ENCODE data around the gene KCNIP2.

The KCNIP2 gene

GRCh38 chr10:101851411-101852116 is 8.0 kb upstream of the KCNIP2 start:
- no peak for DNase-seq (ENCODE audit: low read depth)

DNA sequence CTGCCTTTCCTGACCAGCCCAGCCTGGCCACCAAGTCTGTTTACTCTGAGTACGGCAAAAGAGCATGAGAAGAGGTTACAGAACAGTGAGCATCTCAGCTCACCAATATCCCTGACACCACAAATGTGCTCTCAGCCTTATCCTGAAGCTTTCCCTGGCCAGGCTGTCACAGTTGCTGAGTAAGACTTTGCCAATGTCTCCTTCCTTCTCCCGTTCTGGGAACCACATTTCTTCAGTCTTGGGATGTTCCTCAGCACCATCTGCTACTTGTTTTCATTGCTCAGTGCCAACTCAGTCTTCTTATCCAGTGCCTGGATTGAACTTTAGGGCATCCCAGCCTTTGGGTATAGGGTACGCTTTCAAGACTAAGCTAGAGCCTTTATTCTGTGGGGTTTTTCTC is 7.1 kb upstream of the KCNIP2 start:
- DNase-seq (ENCODE audit: low read depth): no peak

- DNase-seq (ENCODE audit: low read depth): no peak
Observed at GRCh38 chr10:101848894-101849351, 5.3 kb upstream of the KCNIP2 start.

DNA sequence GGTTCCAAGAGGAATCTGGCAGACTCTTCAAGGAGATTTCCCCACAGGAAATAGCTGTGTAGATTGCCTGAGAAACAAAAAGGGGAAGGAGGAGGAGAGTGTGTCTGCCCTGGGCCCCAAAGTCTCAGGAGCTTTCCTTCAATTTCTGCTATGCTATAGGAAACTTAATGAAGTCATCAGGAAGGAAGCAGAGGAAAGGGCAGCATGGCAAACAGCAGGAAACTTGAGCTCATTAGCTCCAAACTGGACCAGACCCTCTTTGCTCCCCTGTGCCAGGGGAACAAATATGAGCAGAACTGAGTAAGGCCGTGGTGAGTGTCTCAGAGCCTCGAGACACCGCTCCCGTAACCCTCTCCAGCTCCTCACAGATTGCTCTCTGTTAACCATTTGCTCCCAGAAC is 4.8 kb upstream of the KCNIP2 start:
- DNase-seq (ENCODE audit: low read depth): no peak

DNA sequence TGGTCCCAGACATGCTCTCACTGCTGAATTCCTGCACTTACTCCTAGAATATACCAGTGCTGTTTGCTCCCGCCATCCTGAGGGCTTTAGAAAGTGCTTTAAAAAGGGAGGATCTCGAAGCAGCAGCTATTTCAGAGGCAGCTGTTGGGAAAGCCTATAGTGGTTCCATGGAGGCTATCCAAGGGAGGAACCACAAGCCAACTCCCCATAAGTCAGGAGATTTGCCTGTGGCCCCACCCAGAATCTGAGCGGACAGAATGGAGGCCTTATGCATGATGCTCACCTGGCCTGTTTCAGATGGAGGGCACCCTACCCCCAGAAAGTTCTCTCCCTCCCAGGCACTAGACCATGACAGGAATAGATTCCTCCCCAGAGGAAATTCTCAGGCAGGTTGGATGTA is 2.3 kb upstream of the KCNIP2 start:
- DNase-seq (ENCODE audit: low read depth): no peak

GRCh38 chr10:101841826-101842225 is 1.8 kb downstream of the KCNIP2 start:
- DNase-seq (ENCODE audit: low read depth): no peak

DNA sequence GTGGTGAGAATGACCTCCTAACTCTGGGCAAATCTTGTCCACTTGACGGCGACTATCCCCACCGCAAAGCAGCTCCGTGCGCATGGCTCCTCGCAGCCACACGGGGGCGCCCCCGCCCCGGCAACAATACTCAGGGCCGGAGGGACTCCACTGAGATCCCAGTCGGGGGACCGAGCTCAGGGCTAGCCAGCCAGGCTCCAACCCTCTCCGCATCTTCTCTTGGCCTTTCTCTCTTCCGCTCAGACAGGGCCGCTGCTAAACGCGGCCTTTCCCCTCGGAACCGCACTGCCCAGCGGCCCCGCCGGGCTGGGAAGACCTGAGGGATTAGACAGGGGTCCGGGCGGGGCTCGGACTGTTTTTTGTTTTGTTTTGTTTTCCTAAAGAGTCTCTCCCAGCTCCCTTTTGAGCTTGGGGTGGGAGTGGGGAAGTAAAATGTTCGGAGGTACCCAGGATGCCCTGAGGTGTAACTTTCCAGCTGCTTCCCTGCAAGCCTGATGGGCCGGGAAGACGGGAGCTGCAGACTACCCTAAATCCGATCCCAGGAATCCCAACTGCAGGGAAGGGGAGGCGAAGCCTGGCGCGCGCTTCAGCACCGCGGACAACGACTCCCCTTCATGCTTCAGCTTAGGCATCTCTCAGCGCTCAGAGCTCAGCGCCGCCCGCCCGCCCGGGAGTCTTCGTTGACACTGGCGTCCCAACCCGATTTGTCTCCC is 2.7 kb downstream of the KCNIP2 start:
- DNase-seq (ENCODE audit: low read depth): peak; percentile 69

DNA sequence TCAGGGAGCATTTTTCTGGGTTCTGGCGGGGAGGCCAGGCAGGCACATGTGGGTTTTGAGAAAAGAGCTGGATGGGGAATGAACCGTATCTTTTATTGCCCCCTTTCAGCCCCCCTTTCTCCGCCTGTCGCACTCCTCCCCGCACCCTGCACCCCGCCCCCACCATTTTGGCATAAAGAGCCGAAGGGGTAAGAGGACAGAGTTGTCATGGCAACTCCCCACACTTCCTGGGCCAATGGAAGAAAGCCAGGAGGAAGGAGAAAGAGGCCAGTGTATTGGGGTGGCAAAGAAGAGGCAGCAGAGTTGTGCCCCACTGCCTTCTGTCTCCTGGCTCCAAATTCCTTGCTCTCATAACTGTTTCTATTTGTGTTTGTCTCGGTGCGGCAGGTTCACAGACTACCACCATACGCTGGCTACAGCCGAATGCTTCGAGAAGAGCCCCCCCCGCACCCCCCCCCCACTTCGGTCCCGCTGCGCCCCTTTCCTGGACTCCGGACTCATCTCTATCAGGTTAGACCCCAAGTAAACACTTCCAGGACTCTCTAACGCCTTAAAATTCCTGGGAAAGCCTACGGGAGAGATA is 3.4 kb downstream of the KCNIP2 start:
- no peak for DNase-seq (ENCODE audit: low read depth)

GRCh38 chr10:101839416-101840063 is 4.1 kb downstream of the KCNIP2 start:
- peak; percentile 50 for DNase-seq (ENCODE audit: low read depth)

DNA sequence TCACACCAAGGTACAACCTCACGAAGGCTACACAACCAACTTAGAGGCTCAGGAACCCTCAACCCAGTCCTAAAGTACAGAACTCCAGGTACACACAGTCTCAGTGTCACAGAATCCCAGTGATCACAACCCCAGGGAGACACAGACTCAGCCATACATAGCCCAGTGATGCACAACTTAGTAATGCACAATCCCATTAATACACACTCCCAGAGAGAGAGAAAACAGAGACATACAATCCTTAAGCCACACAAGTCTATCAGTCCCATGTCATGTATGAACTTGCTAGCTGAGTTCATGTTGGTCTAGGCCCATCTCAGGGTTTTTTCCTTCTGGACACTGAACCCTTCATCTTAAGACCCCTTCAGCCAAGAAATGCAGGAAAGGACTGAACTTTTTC is 4.6 kb downstream of the KCNIP2 start:
- DNase-seq (ENCODE audit: low read depth): no peak

DNA sequence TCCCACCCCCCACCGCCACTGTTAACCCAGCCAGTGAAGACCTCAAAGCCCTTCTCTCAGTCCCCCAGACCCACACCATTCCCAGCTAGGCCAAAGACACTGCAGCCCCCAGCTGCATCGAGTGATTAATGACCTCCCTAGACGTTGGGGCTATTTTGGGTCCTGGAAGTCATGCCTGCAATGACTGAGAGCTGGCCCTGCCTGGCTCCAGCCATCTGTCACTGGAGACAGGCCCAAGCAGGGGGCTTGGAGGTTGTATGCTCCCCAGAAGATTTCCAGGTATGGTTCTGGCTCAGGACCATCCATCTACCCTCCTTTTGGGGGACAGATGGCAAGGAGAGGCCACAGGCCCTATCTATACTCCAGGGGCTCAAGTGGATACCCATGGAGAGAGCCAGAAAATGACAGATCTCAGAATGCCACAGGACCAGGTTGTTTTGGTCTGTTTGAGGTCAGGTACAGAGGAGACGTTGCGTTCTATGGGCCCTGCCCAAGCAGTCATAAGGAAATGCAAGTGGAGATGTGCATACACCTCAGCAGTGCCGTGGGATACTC is 5.1 kb downstream of the KCNIP2 start:
- no peak for DNase-seq (ENCODE audit: low read depth)

- no peak for DNase-seq (ENCODE audit: low read depth)
Observed at GRCh38 chr10:101837748-101838147, 5.9 kb downstream of the KCNIP2 start.

DNA sequence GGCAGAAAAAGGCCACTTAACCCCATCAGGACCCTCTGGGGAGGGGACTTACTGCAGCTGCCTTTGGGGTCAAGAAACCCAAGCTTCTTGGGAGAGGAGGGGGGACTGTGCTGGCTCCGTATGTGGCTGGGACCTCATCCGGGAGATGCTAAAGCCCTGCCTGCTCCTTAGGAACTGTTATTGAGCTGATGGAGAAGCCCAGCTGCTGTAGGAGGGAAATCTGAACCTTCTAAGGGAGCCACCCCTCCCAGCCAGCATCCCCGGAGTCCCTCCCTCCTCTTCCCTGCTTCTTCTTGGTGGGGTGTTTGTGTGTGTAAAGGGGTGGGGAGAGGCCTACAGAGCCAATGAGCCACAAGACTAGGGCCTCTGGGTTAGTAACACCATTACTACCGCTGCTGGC is 8.2 kb downstream of the KCNIP2 start:
- no peak for DNase-seq (ENCODE audit: low read depth)

GRCh38 chr10:101834341-101834740 is 9.3 kb downstream of the KCNIP2 start:
- no peak for DNase-seq (ENCODE audit: low read depth)

- no peak for DNase-seq (ENCODE audit: low read depth)
Observed at GRCh38 chr10:101833466-101833865, 10.1 kb downstream of the KCNIP2 start.

DNA sequence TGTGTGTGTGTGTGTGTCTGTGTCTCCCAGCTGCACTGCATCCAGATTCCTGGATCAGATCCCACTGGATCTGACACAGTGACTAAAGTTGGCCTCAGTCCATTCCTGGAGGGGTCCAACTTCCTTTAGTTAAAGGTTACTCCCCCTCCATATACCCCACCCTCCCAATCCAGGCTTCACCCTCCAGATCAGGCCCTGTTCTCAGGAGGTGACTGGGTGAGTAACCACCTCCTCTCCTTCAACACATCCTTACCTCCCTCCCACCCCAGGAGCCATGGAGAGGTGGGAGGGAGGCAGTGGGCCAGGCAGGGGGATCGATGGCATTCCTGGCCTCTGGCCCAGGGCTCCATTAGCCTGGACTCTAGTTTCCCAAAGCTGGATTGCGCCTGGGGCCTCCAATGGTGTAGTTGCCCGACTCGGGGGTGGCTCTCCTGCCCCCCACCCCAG is 11.3 kb downstream of the KCNIP2 start:
- no peak for DNase-seq (ENCODE audit: low read depth)

- DNase-seq (ENCODE audit: low read depth): no peak
Observed at GRCh38 chr10:101831169-101831811, 12.3 kb downstream of the KCNIP2 start.

- DNase-seq (ENCODE audit: low read depth): peak; percentile 91
Observed at GRCh38 chr10:101830322-101831168, 13.1 kb downstream of the KCNIP2 start.

- peak; percentile 50 for DNase-seq (ENCODE audit: low read depth)
Observed at GRCh38 chr10:101829561-101830315, 13.9 kb downstream of the KCNIP2 start.
